Right lung (tissue), 5 donors: ENCODE data around the gene PTGS1. TPM values are rescaled to one million over a fixed set of nuclear protein-coding genes. Genes with fewer than 3 reads are reported as not detected.
A peak's percentile ranks its signal among the peaks of the same experiment; 100 is the strongest.
"Not testable (repeated sequence)": the region's sequence is repeated elsewhere in the genome, so short reads cannot be mapped to it uniquely, and the experiment has no call there.

Experiments used
- DNase-seq, 2 donors: peaks; one replicate each; pipeline ENCODE4 v3.0.0-alpha.2; 2013
- polyA plus RNA-seq, 5 donors: library from polyadenylated mRNA; unstranded; fragments of 120-200 nt; gene quantifications; one replicate each; pipeline versions ENCODE4 v1.2.1 to v1.2.3, GENCODE V29; 2013; ENCODE audit warnings: inconsistent platforms in 1 of 5, low replicate concordance in 1 of 5; ENCODE audit not compliant: insufficient read length in 5 of 5, insufficient read depth in 1 of 5

PTGS1 gene
- polyA plus RNA-seq, 5 donors: 3.7 to 5.6 (median 4.0) TPM

DNA sequence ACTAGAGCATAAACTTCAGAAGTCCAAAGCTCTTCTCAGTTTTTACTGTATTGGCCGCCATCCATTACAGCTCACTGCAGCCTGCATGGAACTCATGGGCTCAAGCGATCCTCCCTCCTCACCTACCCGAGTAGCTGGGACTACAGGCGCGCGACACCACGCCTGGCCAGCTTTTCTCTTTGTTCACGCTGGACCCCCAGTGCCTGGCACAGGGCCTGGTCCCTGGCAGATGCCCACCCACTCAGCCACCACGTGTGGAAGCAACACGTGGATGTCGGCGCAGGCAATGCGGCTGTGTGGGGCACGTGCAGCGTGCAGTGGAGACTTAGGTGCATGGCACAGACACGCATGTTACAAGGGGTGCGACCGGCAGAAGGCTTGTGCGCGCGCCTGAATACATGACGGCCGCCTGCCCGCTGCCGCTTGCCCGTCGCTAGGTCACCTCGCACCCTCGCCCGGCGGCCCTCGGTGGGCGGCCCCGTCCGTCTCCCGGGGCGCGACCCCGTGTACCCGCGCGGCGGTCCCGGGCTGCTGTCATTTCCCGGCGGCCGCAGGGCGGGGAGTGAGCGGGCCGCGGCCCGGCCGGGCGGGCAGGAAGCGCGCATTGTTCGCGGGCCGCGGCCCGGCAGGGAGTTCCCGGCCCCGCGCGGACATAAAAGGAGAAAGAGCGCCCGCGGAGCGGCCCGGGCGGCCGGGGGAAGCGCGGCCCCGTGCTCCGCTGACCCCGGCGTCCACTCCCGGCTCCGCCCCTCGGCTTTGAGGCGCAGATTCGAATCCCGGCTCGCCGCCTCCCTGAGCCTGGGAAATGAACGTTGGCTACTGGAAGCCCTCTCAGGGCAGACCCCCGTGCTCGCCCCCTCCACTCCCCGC lies 24.1 kb upstream of the PTGS1 start:
- DNase-seq: peak in 1 of 2 donors; percentile 42

DNA sequence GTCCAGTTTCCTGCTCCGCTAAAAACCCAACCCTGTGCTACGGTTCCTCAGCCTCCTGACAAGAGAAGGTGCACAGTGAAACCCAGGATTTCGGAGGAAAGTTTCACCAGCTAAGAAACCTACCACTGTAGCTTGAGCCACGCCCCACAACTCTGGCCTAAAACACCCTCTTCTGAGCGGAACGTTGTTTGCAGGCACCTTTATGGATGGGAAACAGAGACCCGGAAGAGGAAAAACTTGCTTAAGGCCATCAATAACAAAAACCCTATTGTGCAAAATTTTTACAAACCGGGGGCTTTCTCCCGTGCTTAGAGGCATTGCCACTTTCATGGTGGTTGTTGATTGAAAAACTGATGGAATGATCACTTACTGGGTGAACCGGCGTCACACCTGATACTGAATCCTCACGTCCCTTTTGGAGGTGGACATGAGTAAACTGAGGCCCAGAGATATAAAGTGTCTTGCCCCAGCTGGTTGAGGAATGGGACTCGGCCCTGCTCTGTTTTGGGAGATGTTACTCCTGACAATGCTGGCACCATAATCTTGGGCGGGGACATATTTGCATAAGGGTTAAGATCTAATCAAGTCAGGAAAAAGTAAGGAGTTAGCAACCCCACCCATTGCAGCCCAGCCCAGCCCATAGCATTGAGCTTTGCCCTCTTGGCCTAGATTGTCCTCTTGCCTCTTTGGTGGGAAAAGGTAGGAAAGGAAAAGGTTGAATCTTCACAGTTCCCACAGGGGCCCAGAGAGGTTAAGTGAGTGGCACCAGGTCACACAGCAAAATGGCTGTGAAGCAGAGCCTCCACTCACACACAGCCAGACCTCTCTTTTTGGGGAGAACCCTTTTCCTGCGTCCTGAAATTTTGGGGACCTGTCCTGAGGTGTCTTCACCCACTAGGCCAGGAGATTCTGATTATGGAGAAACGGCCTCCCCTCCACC lies 23.2 kb upstream of the PTGS1 start:
- DNase-seq: no peak

DNA sequence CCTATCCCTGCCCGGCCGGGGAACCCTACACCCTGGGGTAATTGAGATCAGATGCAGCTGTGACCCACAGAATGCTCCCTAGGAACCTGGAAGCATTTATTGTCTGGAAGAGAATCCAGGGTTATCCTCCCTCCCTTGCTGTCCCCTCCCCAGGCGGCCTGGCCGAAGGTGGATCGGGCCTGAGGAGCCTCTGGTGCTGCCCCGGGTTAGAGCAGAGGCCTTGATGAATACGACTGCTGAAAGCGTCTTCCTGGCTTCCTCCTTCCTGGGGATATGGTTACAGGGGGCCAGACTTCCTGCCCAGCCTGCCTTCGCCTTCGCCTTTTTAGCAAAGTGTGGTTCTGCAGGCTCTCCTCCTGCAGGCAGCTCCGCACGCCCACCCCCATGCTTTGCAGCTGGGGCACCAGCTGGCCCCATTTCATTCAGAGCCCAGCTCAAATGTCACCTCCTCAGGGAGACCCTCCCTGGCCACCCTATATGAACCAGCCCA lies 22.5 kb upstream of the PTGS1 start:
- DNase-seq: no peak

DNA sequence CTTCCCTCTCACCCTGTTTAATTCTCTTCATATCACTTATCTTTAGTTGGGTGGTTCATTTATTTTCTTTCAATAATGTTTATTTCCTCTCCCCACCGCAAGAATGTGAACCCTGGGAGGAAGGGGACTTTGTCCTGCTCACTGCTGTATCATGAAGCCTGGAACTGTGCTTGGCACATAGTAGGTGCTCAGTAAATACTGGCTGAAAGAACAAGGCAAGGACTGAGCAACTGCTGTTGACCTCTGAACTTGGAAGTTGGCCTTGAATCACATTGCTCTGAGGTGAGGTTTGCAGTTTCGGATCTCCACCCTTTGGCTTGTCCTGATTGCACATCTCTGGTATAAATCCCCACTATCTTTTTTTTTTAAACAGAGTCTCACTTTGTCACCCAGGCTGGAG lies 22.0 kb upstream of the PTGS1 start:
- no peak for DNase-seq

DNA sequence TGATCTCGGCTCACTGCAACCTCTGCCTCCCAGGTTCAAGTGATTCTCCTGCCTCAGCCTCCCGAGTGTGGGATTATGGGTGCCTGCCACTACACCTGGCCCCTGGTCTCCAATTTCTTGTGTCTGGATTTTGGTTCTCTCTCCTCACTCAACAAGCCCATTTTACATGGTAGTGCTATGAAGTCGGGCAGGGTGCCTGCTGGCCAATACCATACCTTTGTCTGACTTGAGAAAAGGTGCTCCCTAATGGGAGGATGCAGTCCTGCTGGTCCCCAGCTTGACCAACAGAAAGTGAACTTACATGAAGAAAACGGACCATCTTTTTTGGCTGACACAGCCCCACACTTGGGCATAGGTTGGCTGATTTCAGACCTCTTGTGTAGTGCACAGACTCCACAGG lies 21.6 kb upstream of the PTGS1 start:
- DNase-seq: no peak

DNA sequence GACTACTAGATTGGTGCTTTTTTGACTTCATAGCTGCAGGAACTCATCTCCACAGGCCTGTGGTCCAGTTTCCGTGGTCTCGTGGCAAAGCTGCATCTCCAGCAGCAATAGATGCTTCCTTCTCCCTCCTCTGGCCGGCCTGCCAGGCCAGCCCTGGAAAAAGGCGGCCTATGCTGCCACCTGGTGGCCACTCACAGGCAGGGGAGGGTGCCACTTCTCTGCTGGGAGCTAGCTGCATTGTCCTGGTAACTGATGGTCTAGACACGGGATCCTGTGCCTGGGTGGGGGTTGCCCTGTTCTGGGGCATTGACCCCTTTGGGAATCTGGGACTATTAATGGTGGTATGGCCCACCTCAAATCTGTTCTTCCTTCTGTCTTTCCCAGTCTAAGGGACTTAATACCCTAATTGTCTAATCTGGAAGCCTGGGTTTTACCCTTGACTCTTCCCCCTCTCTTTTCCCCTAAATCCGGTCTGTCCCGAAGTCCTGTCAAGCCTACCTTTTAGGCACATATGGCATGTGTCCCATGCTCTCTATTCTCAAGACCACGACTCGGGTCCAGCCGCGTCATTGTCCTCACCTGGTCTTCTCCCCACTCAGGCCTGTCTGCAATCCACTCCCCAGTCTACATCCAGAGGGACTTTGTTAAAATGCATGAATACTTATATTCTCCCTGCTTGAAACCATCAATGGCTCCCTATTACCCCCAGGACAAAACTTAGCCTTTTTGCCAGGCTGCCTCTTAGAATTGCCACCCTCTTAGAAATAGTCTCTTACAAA lies 20.1 kb upstream of the PTGS1 start:
- DNase-seq: peak; percentile 57 to 75

DNA sequence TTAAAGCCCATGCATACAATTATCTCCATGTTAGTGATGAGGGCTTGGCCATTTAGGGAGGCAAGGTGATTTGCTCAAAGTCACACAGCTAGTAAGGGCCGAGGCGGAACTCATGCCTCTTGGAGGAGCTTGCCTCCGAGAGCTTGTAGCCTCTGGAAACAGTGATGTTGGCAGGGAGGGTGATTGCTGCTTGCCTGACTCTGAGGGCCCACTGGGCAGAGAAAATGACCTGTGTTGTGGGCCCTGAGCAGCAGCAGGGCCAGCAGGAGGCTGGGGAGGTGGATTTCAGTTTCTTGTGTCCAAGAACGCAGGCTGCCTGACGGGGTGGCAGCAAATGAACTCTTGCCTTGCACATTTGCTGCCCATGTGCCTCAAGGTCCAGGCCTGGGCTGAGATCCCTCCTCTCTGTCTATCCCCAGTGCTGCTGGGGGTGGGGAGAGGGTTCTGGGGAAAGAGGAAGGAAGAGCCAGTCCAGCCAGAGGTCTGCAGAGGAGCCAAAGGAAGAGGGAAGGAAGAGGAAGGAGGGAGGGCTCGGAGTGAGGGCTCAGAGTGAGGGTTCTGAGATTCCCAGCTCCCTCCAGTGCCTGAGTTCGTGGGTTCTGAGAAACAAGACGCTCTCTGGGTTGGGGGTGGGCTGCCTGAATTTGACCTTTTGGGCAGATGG lies 16.2 kb upstream of the PTGS1 start:
- no peak for DNase-seq

DNA sequence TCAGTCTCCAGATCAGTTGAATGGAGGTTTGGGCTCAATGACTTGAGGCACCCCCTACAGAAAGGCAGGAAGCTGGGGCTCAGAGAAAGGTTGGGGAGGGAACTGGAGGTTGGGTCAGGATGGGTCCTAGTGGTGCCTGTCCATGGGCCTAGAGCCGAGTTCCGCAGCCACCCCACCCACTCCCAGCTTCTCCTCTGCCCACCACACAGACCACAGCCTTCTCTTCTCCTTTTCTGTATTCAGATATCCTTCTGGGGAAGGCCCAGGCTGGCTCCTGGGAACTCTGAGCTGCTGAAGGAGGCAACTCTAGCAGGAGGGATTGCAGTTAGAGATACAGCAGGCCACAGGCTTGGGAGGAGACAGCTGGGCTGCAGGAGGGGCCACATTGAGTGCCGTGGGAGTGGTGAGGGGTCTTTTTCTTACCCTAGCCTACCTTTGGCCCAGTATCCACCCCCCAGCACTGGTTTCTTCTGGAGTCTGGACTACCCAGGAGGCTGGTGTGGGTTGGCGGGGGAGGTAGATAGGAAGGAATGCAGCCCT lies 15.4 kb upstream of the PTGS1 start:
- DNase-seq: no peak

DNA sequence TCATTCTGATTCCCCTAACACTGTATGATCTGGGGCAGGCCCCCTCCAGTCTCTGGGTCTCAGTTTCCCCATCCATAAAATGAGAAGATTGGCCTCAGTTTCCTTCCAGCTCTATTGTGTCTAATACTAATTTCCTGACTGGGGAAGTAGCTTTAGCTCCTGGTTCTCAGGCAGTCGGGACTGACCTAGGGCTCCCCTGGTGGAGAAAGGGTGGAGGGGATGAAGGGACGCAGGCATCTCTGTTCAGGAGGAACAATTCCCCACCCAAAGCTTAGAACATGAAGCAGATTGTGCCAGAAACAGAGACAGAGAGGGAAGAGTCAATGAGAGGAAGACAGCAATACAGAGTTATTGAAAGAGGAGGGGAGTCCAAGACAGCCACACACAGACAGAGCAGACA lies 14.2 kb upstream of the PTGS1 start:
- no peak for DNase-seq

DNA sequence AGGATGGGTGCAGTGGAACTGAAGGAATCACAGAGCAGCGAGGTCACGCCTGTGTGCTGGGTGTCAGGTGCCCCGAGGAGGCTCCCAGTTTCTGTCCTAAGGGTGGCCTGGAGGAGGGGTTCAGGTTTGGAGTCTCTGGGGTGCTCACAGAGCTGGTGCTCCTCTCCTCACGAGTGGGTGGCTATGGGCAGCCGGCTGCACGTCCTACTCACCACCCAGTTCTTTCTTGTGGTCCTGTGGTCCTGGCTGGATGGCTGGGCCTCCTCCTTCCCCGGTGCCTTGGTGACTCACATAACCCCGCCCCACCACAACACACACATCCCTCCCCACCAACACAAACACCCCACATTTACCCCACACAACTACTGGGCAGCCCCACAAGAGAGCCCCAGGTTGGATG lies 9.9 kb upstream of the PTGS1 start:
- DNase-seq: no peak

DNA sequence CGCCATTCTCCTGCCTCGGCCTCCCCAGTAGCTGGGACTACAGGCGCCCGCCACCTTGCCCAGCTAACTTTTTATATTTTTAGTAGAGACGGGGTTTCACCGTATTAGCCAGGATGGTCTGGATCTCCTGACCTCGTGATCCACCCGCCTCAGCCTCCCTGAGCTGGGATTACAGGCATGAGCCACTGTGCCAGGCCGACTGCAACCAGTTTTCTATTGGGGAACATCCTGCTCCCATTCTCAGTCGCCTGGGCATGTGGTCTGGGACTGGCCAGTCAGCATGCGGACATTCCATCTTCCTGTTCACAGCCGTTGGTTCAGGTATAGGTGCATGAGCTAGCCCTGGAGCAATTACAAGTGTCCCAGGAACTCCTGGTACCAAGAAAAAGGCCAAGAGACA lies 7.7 kb upstream of the PTGS1 start:
- DNase-seq: not testable (repeated sequence)

DNA sequence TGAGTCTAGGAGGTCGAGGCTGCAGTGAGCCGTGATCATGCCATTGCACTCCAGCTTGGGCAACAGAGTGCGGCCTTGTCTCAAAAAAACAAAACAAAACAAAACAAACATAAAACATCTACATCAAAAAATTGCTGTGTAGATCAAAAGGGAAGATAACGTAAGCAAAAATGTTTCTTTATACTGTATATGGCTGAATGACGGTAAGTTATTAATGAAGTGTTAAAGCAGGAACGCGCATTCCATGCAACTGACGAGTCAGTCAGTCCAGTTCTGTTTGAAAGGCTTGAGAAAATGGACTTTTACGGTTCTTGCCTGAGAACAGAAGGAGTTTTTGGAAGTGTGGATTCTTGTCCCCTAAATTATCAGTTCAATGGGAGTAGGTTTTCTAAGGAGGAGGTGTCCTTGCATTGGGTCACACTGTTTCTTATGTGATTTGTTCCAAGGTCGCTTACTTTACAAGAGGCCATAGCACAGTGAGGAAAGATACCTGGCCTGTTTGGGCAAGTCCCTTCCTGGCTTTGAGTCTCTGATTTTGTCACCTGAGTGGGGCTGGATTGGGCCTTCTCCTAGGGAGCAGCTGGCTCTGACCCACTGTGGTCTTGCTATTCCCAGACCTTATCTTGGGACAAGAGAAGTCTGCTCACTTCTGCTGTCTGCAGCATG lies 6.6 kb upstream of the PTGS1 start:
- DNase-seq: no peak

DNA sequence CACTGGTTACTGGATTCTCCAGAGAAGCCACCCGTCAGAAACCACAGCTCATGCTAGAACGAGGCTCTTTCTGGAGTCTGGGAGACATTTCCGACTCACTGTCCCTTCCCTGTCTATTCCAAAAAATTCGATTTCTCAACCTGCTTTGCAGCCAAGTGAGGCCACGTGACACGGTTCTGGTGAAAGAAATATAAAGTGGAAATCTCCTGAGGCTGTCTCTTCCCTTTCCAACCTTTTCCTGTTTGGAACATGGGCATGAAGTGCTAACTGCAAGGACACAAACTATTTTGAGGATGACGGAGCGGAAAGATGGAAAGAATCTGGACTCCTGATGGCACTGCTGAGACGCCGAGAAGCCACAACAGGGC lies 6.1 kb upstream of the PTGS1 start:
- no peak for DNase-seq

DNA sequence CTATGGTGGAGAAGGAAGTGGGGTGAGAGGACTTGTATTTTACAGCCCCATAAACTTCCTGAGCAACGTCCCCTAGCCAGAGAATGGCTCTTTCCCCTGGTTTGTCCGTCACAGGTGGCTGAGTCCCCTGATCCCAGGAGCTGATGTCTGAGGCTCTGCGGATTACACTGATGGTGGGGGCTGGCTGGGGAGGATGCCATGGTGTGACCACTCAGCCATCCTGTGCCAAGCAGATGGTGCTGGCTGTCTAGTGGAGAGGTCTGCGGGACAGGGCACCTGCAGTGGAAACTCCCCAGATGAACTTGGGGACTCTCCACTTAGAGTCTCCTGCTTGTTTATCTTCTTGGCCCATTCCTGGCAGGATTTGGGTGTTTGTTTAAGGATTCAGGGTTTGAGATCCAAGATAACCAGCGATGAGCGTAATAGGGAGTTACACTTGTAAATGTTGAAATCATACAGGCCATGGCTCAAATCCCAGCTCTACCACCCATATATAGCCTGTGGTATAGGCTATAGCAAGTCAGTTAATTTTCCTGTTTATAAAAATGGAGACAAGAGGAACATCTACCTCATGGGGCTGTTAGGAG lies 4.7 kb upstream of the PTGS1 start:
- no peak for DNase-seq

DNA sequence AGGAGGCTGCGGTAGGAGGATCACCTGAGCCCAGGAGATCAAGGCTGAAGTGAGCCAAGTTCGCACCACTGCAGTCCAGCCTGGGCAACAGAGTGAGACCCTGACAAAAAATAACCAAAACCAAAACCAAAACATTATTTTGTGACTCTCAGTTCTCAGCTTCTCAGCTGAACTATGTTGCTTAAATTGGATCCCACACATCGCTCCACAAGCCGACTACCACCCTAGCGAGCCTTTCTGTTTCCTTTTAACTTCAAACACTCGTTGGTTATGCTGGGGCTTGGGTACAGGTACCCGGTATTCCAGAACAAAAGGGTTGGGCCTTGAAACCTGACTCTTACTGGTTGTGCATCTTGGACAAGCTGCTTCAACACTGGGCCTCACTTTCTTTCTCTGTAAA lies 3.8 kb upstream of the PTGS1 start:
- DNase-seq: no peak

DNA sequence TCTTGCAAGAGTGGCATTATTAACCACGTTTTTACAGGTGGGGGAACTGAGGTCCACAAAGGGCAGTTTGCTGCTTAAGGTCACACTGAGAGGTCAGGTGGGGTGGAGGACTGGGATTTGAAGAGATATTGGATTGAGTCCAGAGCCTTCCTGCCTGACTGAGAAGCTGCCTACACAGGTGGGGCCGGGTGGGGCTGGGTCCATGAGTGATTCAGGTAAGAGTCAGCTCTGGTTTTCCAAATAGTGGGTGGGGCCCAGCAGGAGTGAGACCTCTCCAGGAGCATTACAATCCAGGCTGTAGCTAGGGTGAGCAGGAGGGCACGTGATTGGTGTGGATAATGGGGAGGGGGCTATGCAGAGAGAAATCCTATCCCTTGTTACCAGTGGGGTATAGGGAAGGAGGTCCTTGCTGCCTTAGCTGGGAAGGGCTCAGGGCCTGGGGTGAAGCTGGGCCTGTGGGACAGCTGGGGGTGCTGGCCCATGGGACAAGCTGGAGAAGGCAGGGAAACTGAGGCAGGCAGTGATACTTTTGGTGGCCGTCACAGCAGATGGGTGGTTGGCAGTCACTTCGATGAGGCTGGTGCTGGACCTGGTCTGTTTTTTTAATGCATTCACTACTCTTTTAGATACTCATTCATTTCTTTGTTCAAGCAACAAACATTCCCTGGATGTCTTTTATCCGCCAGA lies 2.9 kb upstream of the PTGS1 start:
- DNase-seq: no peak

DNA sequence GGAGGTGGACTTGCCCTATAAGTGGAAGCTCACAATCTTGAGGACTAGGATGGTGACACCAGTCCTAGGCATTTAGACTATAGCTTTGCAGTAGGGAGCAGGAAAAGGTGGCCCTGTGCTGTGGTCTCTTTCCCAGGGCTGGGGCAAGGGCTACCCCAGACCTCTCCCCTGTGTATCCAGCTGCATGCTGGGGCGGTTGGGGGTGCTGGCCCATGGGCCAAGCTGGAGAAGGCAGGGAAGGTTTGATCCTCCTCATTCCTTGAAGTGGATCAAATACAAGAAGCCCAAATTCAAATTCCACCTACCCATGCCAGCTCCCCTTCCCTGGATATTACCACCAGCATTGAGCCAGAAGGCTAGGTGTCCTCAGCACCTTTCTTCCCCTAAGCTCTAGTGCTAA lies 2.2 kb upstream of the PTGS1 start:
- DNase-seq: no peak

DNA sequence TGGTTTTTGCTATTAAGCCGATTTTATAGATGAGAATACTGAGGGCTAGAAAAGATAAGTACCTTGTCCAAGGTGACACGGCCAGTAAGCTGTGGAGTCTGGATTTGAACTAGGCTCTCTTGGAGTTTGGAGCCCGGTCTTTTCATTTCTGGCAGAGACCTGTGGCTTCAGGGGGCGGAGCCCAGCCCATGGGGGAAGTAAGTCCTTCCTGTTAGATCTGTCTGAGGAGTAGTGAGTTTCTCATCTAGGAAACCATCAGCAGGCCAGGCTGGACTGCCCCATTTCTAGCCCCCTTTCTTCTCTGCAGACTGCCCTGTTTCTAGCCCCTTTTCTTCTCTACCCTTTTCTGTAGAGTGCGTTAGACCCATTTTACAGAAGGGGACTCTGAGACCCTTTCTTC lies 521 bp upstream of the PTGS1 start:
- no peak for DNase-seq

DNA sequence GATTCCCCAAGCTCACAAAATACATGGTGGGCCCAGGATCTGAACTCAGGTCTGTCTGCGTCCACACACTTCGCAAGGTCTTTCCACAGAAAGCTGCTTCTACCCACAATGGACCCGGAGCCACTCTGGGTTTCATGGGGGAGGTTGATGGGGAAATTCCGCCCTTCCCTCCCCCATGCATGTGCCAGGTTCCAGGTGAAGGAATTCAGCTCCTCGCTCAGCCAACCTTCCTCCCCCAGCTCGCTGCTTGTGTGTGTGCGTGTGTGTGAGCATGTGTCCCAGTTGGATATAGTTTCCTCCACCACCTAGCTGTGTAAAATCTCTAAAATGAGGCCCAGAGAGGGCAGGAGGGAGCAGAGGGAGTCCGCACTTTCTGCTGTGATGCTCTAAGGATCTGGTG lies 1.0 kb downstream of the PTGS1 start:
- no peak for DNase-seq
